NCI-H187 treated with DMSO at 0.1 percent for 48 hours (cell line): ENCODE data around the gene SSU72.
"Not testable (repeated sequence)": the region's sequence is repeated elsewhere in the genome, so short reads cannot be mapped to it uniquely, and the experiment has no call there.

ENCODE experiments used
- DNase-seq: peaks from one replicate; lab custom pipeline; 2025; lab: John Stamatoyannopoulos, UW

Gene SSU72

DNA sequence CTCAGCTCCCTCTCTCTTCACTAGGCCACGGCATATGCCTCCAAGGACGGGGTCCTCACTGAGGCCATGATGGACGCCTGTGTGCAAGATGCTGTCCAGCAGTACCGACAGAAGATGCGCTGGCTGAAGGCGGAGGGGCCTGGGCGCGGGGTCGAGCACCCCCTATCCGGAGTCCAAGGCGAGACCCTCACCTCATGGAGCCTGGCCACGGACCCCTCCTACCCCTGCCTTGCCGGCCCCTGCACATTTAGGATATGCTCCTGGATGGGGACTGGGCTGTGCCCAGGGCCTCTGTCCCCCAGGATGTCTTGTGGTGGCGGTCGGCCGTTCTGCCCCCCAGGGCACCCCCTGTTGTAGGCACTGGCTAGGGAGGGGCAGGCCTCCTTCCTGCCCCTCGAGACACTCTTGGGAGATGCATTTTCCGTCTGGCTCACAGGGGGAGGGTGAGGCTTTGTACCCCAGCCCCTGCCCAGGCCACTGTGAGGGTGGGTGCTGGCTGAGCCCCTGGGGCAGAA lies 79.1 kb downstream of the SSU72 start:
- DNase-seq, result not testable (repeated sequence)

DNA sequence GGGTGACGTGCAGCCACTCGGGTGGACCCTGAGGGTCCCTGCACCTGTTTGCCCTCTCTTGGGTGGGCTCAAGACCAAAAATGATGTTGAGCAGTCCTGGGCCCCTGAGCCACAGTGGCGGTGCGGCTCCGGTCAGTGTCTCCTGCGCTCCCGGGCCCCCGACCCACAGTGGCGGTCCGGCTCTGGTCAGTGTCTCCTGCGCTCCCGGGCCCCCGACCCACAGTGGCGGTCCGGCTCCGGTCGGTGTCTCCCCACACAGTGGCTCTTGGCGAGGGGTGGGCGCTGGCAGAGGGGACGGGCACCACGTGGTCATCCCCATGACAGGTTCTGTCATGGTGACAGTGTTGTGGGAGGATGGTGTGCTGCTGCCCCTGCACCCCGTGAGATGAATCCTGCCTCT lies 80.4 kb downstream of the SSU72 start:
- not testable (repeated sequence) for DNase-seq
